ENCODE data around the gene PTPRA. TPM values are rescaled to one million over a fixed set of nuclear protein-coding genes. Genes with fewer than 3 reads are reported as not detected.

The PTPRA gene
- total and polyA plus RNA-seq, 4 donors, result 8.7 to 24.3 (median 15.7) TPM

DNA sequence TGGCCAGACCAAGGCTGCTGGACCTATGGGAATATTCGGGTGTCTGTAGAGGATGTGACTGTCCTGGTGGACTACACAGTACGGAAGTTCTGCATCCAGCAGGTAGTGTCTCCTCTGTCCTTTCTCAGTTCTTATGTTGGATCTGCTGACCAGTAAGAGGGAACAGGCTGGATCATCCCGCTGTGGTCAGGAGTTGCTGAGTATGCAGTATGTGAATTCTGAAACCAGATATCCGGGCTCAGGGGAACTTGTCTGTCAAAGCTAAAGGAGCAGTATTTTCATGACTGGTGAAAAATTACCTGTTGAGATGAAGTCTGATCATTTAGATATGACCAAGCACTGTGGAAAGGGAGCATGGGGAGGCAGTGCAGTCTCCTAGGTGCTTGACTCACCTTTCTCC, 148.0 kb downstream of the PTPRA start:
- no peak for TF ChIP-seq SP1 (IDR thresholded peaks at IDR 0.05)
- TF ChIP-seq HNF4A (conservative IDR thresholded peaks at IDR 0.05), result no peak
- no peak for TF ChIP-seq NR2F2 (IDR thresholded peaks at IDR 0.05)
- no peak for TF ChIP-seq RAD21 (IDR thresholded peaks at IDR 0.05)
- no peak for TF ChIP-seq YY1 (IDR thresholded peaks at IDR 0.05)
- TF ChIP-seq, protein P1, sequence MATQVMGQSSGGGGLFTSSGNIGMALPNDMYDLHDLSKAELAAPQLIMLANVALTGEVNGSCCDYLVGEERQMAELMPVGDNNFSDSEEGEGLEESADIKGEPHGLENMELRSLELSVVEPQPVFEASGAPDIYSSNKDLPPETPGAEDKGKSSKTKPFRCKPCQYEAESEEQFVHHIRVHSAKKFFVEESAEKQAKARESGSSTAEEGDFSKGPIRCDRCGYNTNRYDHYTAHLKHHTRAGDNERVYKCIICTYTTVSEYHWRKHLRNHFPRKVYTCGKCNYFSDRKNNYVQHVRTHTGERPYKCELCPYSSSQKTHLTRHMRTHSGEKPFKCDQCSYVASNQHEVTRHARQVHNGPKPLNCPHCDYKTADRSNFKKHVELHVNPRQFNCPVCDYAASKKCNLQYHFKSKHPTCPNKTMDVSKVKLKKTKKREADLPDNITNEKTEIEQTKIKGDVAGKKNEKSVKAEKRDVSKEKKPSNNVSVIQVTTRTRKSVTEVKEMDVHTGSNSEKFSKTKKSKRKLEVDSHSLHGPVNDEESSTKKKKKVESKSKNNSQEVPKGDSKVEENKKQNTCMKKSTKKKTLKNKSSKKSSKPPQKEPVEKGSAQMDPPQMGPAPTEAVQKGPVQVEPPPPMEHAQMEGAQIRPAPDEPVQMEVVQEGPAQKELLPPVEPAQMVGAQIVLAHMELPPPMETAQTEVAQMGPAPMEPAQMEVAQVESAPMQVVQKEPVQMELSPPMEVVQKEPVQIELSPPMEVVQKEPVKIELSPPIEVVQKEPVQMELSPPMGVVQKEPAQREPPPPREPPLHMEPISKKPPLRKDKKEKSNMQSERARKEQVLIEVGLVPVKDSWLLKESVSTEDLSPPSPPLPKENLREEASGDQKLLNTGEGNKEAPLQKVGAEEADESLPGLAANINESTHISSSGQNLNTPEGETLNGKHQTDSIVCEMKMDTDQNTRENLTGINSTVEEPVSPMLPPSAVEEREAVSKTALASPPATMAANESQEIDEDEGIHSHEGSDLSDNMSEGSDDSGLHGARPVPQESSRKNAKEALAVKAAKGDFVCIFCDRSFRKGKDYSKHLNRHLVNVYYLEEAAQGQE (IDR thresholded peaks at IDR 0.05), result no peak
- TF ChIP-seq, protein P2, sequence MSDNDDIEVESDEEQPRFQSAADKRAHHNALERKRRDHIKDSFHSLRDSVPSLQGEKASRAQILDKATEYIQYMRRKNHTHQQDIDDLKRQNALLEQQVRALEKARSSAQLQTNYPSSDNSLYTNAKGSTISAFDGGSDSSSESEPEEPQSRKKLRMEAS (IDR thresholded peaks at IDR 0.05), result no peak
- no peak for TF ChIP-seq RXRA (IDR thresholded peaks at IDR 0.05)
- TF ChIP-seq EGR1 (IDR thresholded peaks at IDR 0.05; ENCODE audit: low read depth in 2 of 2), result no peak
- no peak for TF ChIP-seq HNF4G (IDR thresholded peaks at IDR 0.05)
- TF ChIP-seq FOXA2 (IDR thresholded peaks at IDR 0.05), result no peak
- no peak for TF ChIP-seq FOXA1 (IDR thresholded peaks at IDR 0.05)
- TF ChIP-seq, protein P3, sequence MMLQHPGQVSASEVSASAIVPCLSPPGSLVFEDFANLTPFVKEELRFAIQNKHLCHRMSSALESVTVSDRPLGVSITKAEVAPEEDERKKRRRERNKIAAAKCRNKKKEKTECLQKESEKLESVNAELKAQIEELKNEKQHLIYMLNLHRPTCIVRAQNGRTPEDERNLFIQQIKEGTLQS (IDR thresholded peaks at IDR 0.05), result no peak
- TF ChIP-seq, protein P4, sequence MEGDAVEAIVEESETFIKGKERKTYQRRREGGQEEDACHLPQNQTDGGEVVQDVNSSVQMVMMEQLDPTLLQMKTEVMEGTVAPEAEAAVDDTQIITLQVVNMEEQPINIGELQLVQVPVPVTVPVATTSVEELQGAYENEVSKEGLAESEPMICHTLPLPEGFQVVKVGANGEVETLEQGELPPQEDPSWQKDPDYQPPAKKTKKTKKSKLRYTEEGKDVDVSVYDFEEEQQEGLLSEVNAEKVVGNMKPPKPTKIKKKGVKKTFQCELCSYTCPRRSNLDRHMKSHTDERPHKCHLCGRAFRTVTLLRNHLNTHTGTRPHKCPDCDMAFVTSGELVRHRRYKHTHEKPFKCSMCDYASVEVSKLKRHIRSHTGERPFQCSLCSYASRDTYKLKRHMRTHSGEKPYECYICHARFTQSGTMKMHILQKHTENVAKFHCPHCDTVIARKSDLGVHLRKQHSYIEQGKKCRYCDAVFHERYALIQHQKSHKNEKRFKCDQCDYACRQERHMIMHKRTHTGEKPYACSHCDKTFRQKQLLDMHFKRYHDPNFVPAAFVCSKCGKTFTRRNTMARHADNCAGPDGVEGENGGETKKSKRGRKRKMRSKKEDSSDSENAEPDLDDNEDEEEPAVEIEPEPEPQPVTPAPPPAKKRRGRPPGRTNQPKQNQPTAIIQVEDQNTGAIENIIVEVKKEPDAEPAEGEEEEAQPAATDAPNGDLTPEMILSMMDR (IDR thresholded peaks at IDR 0.05; ENCODE audit: low read depth, low read length, missing input control), result no peak
- TF ChIP-seq TAF1 (conservative IDR thresholded peaks at IDR 0.05), result no peak
- TF ChIP-seq, protein P5, sequence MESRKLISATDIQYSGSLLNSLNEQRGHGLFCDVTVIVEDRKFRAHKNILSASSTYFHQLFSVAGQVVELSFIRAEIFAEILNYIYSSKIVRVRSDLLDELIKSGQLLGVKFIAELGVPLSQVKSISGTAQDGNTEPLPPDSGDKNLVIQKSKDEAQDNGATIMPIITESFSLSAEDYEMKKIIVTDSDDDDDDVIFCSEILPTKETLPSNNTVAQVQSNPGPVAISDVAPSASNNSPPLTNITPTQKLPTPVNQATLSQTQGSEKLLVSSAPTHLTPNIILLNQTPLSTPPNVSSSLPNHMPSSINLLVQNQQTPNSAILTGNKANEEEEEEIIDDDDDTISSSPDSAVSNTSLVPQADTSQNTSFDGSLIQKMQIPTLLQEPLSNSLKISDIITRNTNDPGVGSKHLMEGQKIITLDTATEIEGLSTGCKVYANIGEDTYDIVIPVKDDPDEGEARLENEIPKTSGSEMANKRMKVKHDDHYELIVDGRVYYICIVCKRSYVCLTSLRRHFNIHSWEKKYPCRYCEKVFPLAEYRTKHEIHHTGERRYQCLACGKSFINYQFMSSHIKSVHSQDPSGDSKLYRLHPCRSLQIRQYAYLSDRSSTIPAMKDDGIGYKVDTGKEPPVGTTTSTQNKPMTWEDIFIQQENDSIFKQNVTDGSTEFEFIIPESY (IDR thresholded peaks at IDR 0.05), result no peak
- TF ChIP-seq JUND (IDR thresholded peaks at IDR 0.05), result no peak
- no peak for TF ChIP-seq GABPA (IDR thresholded peaks at IDR 0.05 in 1 of 2, conservative IDR thresholded peaks at IDR 0.05 in 1 of 2)
- H3K9ac ChIP-seq (ENCODE audit: low read depth in 1 of 2, low read length in 2 of 2), result no peak overlapping the region
- H3K27ac ChIP-seq (ENCODE audit: low read depth in 1 of 2, low read length in 2 of 2), result no peak overlapping the region
- H3K9me3 ChIP-seq (ENCODE audit: control insufficient read depth in 4 of 4, low read length in 3 of 4), result no peaks in the 10 kb centered on the region
- no peak for DNase-seq (ENCODE audit: low spot score)
- no peak overlapping the region for H3K4me3 ChIP-seq (ENCODE audit: low read depth in 1 of 3, low read length in 3 of 3)
- H3K36me3 ChIP-seq (ENCODE audit: control insufficient read depth in 4 of 4, insufficient read depth in 3 of 4, low read depth in 1 of 4, low read length in 3 of 4), result peaks cover 1 to 20% (median 17%) of the 10 kb centered on the region in 4 donors
- H3K27me3 ChIP-seq (ENCODE audit: control insufficient read depth in 4 of 4, insufficient read depth in 4 of 4, low read length in 3 of 4), result no peaks in the 10 kb centered on the region
- 89% methylated on average over 4 of the region's 4 CpGs for WGBS
- no peaks in the 10 kb centered on the region for H3K4me1 ChIP-seq (ENCODE audit: control insufficient read depth in 4 of 4, insufficient read depth in 4 of 4, low read length in 3 of 4)
